Measurements from ENCODE around the gene MRPL46. TPM values are rescaled to one million over a fixed set of nuclear protein-coding genes. Genes with fewer than 3 reads are reported as not detected.

The MRPL46 gene
- total and polyA plus RNA-seq, 12 donors, result 36.4 to 108 (median 80.3) TPM

DNA sequence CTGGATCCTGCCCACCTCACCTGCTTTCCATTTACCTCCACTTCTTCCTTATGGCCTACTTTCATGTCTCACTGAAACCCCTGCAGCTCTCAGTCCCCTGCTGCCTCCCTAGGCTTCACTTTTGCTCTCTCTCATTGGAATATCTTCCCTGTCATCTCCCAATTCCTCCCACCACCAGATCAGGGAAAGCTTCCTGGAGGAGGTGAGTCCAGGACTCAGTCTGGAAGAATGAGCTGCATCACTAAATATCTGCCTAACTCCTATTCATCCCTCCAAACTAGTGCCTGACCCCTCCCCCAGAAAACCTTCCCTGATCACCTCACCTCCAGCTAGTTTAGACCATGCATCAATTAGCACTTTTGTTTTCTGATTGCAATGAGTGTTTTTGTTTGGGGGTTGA is 37.1 kb downstream of the MRPL46 start:
- H3K27me3 ChIP-seq, result peaks cover 0 to 35% (median 12%) of the 10 kb centered on the region in 7 donors
- DNase-seq (no peak), ATAC-seq (no peak)
- intact Hi-C loops (cut with DNase I), result no loop called here
- H3K36me3 ChIP-seq, result no peaks in the 10 kb centered on the region
- H3K27ac ChIP-seq, result no peak overlapping the region
- H3K4me1 ChIP-seq, result no peaks in the 10 kb centered on the region
- TF ChIP-seq, protein P1, sequence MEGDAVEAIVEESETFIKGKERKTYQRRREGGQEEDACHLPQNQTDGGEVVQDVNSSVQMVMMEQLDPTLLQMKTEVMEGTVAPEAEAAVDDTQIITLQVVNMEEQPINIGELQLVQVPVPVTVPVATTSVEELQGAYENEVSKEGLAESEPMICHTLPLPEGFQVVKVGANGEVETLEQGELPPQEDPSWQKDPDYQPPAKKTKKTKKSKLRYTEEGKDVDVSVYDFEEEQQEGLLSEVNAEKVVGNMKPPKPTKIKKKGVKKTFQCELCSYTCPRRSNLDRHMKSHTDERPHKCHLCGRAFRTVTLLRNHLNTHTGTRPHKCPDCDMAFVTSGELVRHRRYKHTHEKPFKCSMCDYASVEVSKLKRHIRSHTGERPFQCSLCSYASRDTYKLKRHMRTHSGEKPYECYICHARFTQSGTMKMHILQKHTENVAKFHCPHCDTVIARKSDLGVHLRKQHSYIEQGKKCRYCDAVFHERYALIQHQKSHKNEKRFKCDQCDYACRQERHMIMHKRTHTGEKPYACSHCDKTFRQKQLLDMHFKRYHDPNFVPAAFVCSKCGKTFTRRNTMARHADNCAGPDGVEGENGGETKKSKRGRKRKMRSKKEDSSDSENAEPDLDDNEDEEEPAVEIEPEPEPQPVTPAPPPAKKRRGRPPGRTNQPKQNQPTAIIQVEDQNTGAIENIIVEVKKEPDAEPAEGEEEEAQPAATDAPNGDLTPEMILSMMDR (IDR thresholded peaks at IDR 0.05), result no peak
- H3K4me3 ChIP-seq, result no peak overlapping the region
- H3K9me3 ChIP-seq, result no peaks in the 10 kb centered on the region

DNA sequence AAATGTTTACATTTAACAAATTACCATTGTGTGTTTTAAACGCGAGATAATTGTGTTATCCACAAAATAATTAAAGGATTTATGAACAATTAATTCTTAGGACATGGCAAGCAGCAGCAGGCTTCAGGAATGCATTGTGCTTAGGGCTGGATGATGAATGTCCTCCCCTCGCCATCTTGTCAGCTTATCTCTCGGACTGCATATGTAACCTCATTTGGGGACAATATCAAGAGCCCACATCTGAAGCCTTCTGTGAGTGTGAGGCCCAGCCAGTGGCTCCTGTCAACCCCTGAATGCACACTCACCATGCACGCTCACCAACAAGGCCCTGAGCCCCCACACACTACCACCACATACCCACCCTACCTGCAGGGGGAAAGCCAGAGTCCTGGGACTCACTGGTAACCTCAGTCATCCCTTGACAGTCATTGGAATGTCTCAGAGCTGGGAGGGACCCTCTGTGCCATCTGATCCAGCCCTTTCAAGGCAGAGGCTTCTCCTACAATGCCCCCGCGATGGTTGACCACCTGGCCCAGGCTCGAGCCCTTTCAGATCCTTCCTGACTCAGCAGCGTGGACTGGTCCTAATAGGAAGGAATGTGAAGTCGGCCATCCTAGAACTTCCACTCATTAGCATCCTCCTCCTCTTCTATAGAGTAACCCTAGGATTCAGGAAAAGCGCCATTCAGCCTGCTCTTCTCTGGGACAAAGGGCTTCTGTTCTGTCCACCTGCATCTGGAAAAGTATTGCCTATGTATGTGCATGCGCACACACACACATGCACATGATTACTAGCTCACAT is 38.2 kb downstream of the MRPL46 start:
- no peak overlapping the region for H3K27ac ChIP-seq
- H3K36me3 ChIP-seq, result no peaks in the 10 kb centered on the region
- intact Hi-C loops (cut with DNase I), result no loop called here
- H3K9me3 ChIP-seq, result no peaks in the 10 kb centered on the region
- H3K4me3 ChIP-seq, result no peak overlapping the region
- ATAC-seq (no peak), DNase-seq (no peak)
- no peaks in the 10 kb centered on the region for H3K4me1 ChIP-seq
- 81% methylated on average over 12 of the region's 12 CpGs for WGBS, 2 donors
- H3K27me3 ChIP-seq, result peaks cover 0 to 35% (median 12%) of the 10 kb centered on the region in 7 donors
- TF ChIP-seq, protein P1 (IDR thresholded peaks at IDR 0.05), result no peak

DNA sequence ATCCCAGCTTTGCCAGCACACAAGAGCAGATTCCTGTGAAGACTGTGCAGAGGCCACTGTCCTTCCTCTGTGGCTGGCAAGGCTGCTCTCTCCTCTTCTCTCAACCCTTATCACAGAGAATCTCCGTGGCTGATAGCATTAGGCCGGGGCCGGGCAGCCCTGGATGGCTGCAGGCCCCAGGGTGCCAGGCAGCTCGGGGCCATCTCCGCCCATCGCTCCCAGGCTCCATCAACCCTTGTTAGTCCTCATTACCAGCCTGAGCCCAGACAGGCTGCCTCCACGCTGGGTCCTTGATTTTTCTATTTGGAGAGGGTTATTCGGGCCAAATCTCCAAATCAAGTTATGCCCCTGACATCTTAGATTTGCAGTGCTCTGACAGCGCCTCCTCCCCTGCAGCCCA is 39.1 kb downstream of the MRPL46 start:
- H3K9me3 ChIP-seq, result no peaks in the 10 kb centered on the region
- peaks cover 0 to 36% (median 8%) of the 10 kb centered on the region in 7 donors for H3K27me3 ChIP-seq
- H3K4me1 ChIP-seq, result no peaks in the 10 kb centered on the region
- ATAC-seq (no peak), DNase-seq (no peak)
- TF ChIP-seq, protein P1 (IDR thresholded peaks at IDR 0.05), result no peak
- H3K36me3 ChIP-seq, result no peaks in the 10 kb centered on the region
- intact Hi-C loops (cut with DNase I), result no loop called here
- no peak overlapping the region for H3K4me3 ChIP-seq
- WGBS, 2 donors, result 35 to 42% methylated on average over 9 of the region's 9 CpGs
- no peak overlapping the region for H3K27ac ChIP-seq

DNA sequence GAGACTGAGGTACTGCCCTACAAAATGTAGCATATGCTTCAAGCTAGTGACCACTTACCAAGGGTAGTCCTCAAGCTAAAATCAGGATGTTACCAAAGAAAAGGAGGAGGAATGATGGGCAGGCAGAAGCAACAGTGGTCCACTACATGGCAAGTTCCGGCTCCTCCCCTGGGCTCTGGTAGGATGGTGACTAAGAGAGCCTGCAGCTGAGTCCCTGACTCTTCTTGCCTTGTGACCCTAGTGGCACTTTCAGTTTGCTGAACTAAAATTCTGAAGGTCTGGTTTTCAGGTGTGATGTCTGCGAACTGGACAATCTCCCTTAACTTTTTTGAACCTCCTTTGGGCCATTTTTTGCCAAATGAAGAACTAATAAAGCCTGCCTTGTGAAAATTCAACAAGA is 40.9 kb downstream of the MRPL46 start:
- H3K27ac ChIP-seq, result no peak overlapping the region
- no peaks in the 10 kb centered on the region for H3K36me3 ChIP-seq
- H3K27me3 ChIP-seq, result peaks cover 0 to 22% (median 5%) of the 10 kb centered on the region in 7 donors
- no peaks in the 10 kb centered on the region for H3K9me3 ChIP-seq
- H3K4me1 ChIP-seq, result no peaks in the 10 kb centered on the region
- H3K4me3 ChIP-seq, result no peak overlapping the region
- intact Hi-C loops (cut with DNase I), result no loop called here
- DNase-seq, result no peak
- WGBS, 2 donors, result 67 to 69% methylated on average over 2 of the region's 2 CpGs
- no peak for ATAC-seq
- TF ChIP-seq, protein P1 (IDR thresholded peaks at IDR 0.05), result no peak
